GM12878 (cell line): Measurements from ENCODE around the gene GEMIN5. TPM values are rescaled to one million over a fixed set of nuclear protein-coding genes. Genes with fewer than 3 reads are reported as not detected.

Experiments
- ATAC-seq: fragments of 200-7000 bp; cut with Tn5 transposase; 3 replicates; pipeline ENCODE4 v1.9.1; 2020; ENCODE audit warnings: mild to moderate bottlenecking, moderate library complexity
- BruUV-seq: library from RNA; stranded (reverse); fragments of 400-500 nt; replicated peaks from 2 replicates; lab custom pipeline; 2021; lab: Mats Ljungman, UMichigan
- CTCF ChIA-PET: fragments of 300-600 bp; sonication (Branson Sonifier 250); formaldehyde crosslinking; extraction: SDS; loops from one replicate; lab custom pipeline; 2021; ENCODE audit warnings: inconsistent platforms; lab: Yijun Ruan, JAX
- POLR2A ChIA-PET: fragments of 350-600 bp; formaldehyde crosslinking; extraction: SDS; loops from one replicate; lab custom pipeline; 2021; ENCODE audit warnings: inconsistent platforms; lab: Charles Lee
- RAD21 ChIA-PET: fragments of 300-600 bp; sonication (Branson Sonifier 250); formaldehyde crosslinking; loops from one replicate; lab custom pipeline; 2023; ENCODE audit warnings: antibody characterized with exemption; ENCODE audit not compliant: unreplicated experiment; lab: Charles Lee
- SMC1A ChIA-PET: fragments of 300-600 bp; sonication (Branson Sonifier 250); formaldehyde crosslinking; loops from one replicate; lab custom pipeline; 2023; ENCODE audit not compliant: unreplicated experiment, uncharacterized antibody; lab: Charles Lee
- DNase-seq: peaks from one replicate; pipeline ENCODE4 v3.0.0-alpha.2; 2011; ENCODE audit warnings: low read depth, low spot score
- FAIRE-seq: peaks from 3 replicates; lab custom pipeline; 2011; peaks lifted over from hg19 to GRCh38; lab: Jason Lieb, UNC
- H2AFZ ChIP-seq: 2 replicates; pipeline ENCODE4 v1.6.0; 2011; ENCODE audit warnings: low read depth, low read length, control low read depth; ENCODE audit not compliant: control insufficient read depth
- H3K27ac ChIP-seq: 2 replicates; pipeline ENCODE4 v1.5.1; 2011; ENCODE audit warnings: control low read depth; ENCODE audit not compliant: control insufficient read depth, insufficient read depth
- H3K27me3 ChIP-seq, 2 experiments: replicated peaks in 1 of 2; 2 replicates each; pipeline versions ENCODE4 v1.6.0 to v1.6.1; 2011; ENCODE audit warnings: low read length in 1 of 2; ENCODE audit not compliant: control insufficient read depth in 2 of 2, insufficient read depth in 2 of 2
- H3K36me3 ChIP-seq, 2 experiments: 2 replicates each; pipeline ENCODE4 v1.5.1; 2011; ENCODE audit warnings: low read length in 1 of 2; ENCODE audit not compliant: control insufficient read depth in 2 of 2, insufficient read depth in 2 of 2
- H3K4me1 ChIP-seq: 2 replicates; pipeline ENCODE4 v1.6.1; 2011; ENCODE audit warnings: mild to moderate bottlenecking, low read length, moderate library complexity, mixed read lengths; ENCODE audit not compliant: control insufficient read depth, insufficient read depth
- H3K4me2 ChIP-seq: 2 replicates; pipeline ENCODE4 v1.6.0; 2011; ENCODE audit warnings: control low read depth; ENCODE audit not compliant: control insufficient read depth, insufficient read depth
- H3K4me3 ChIP-seq: fragments of 200-600 bp; sonication (generic); 2 replicates; pipeline ENCODE4 v1.5.1; 2016
- H3K79me2 ChIP-seq: 2 replicates; pipeline ENCODE4 v1.6.0; 2011; ENCODE audit warnings: low read length; ENCODE audit not compliant: control insufficient read depth, insufficient read depth
- H3K9ac ChIP-seq: 2 replicates; pipeline ENCODE4 v1.8.0; 2011; ENCODE audit warnings: low read length, control low read depth, mixed read lengths; ENCODE audit not compliant: control insufficient read depth, insufficient read depth
- H3K9me3 ChIP-seq: replicated peaks from 3 replicates; pipeline ENCODE4 v1.5.1; 2011; ENCODE audit warnings: mild to moderate bottlenecking, low read length; ENCODE audit not compliant: control insufficient read depth, insufficient read depth
- H4K20me1 ChIP-seq: 2 replicates; pipeline ENCODE4 v1.6.0; 2011; ENCODE audit not compliant: control insufficient read depth, insufficient read depth
- DPF2 ChIP-seq: fragments of 450-650 bp; IDR thresholded peaks from 2 replicates; pipeline ENCODE4 v1.6.1; 2017; ENCODE audit warnings: mild to moderate bottlenecking
- E2F8 ChIP-seq: fragments of 450-650 bp; IDR thresholded peaks from 2 replicates; pipeline ENCODE4 v1.6.1; 2018; ENCODE audit warnings: mild to moderate bottlenecking, low read depth, moderate library complexity; ENCODE audit not compliant: partially characterized antibody
- EZH2 ChIP-seq: IDR thresholded peaks from 2 replicates; pipeline ENCODE4 v1.6.1; 2012; ENCODE audit warnings: low read depth, mild to moderate bottlenecking, control low read depth, inconsistent platforms, low read length, borderline replicate concordance; ENCODE audit not compliant: control insufficient read depth
- FOXM1 ChIP-seq: IDR thresholded peaks from 2 replicates; pipeline ENCODE4 v1.6.1; 2012; ENCODE audit warnings: low read depth, mild to moderate bottlenecking, inconsistent platforms, low read length, moderate library complexity
- HDAC2 ChIP-seq: fragments of 200-600 bp; sonication (generic); IDR thresholded peaks from 2 replicates; pipeline ENCODE4 v1.6.1; 2017
- MTA2 ChIP-seq: fragments of 450-650 bp; IDR thresholded peaks from 2 replicates; pipeline ENCODE4 v1.6.1; 2016; ENCODE audit warnings: low read depth, mild to moderate bottlenecking, moderate library complexity
- SMAD1 ChIP-seq: fragments of 450-650 bp; IDR thresholded peaks from 2 replicates; pipeline ENCODE4 v1.6.1; 2018; ENCODE audit warnings: mild to moderate bottlenecking, low read depth; ENCODE audit not compliant: partially characterized antibody
- SMAD5 ChIP-seq: IDR thresholded peaks from 2 replicates; pipeline ENCODE4 v1.6.1; 2016; ENCODE audit warnings: antibody characterized with exemption, low read depth
- USF1 ChIP-seq: IDR thresholded peaks from 2 replicates; pipeline ENCODE4 v1.6.1; 2011; ENCODE audit warnings: borderline replicate concordance, low read depth, mild to moderate bottlenecking, moderate library complexity, mixed read lengths, low read length; ENCODE audit not compliant: insufficient read depth; ENCODE audit errors: extremely low read length
- YBX1 ChIP-seq: fragments of 450-650 bp; IDR thresholded peaks from 2 replicates; pipeline ENCODE4 v1.6.1; 2016; ENCODE audit warnings: antibody characterized with exemption
- WGBS: methylation state at CpG from one replicate; pipeline ENCODE4 v1.1.6; 2016; ENCODE audit warnings: low lambda C conversion rate; ENCODE audit not compliant: insufficient replicate concordance, insufficient coverage; ENCODE audit errors: missing lambda C conversion rate; 5-methylcytosine and 5-hydroxymethylcytosine counted together
- in situ Hi-C: fragments of 300-500 bp; cut with MboI; formaldehyde crosslinking; loops from 9 replicates; pipeline ENCODE4 v1.14.3; 2018; ENCODE audit warnings: mixed read lengths
- intact Hi-C: fragments of 100-400 bp; cut with micrococcal nuclease; formaldehyde crosslinking; loops from one replicate; pipeline ENCODE4 v1.14.2; 2022; ENCODE audit not compliant: unreplicated experiment
- polyA plus RNA-seq, 11 experiments: library from polyadenylated mRNA; depleted of rRNA in 4 of 11; unstranded in 6 of 11; stranded (reverse) in 5 of 11; fragments of >200 nt; fragmentation: Nextera tagmentation in 4 of 11; fragmentation: Illumina TruSeq in 1 of 11; extraction: Ambion mirVana in 4 of 11; extraction: Trizol in 1 of 11; gene quantifications; 1 replicate in 1 of 11; 2 replicates in 10 of 11; pipeline versions ENCODE4 v1.2.1 to v1.2.3, GENCODE V29; 2011 to 2016; ENCODE audit warnings: inconsistent platforms in 2 of 11, missing spikeins in 2 of 11, low read depth in 1 of 11
- total RNA-seq, 4 experiments: library from RNA; depleted of rRNA in 3 of 4; stranded (reverse); fragments of >200 nt in 3 of 4; fragmentation: Illumina TruSeq in 1 of 4; extraction: Trizol in 1 of 4; gene quantifications; 2 replicates each; pipeline versions ENCODE4 v1.2.1 to v1.2.3, GENCODE V29; 2013 to 2021
- TF ChIP-seq, protein P1 (sequence below): fragments of 450-650 bp; IDR thresholded peaks from 2 replicates; pipeline ENCODE4 v1.6.1; 2017; ENCODE audit warnings: mild to moderate bottlenecking, low read depth, inconsistent platforms; ENCODE audit not compliant: poor library complexity, severe bottlenecking

The GEMIN5 gene
- total and polyA plus RNA-seq, 10 of the 15 experiments (the other 5 are each of a cell fraction or from before 2014, with no cell fraction given) = 6.3 to 29.8 (median 23.3) TPM

GRCh38 chr5:154900066-154900465 is 37.9 kb downstream of the GEMIN5 start:
- no peak overlapping the region for H3K4me2 ChIP-seq
- no peaks in the 10 kb centered on the region for H3K27me3 ChIP-seq
- RAD21 ChIA-PET = no interaction called here
- H3K27ac ChIP-seq = no peak overlapping the region
- POLR2A ChIA-PET = no interaction called here
- DNase-seq (no peak), ATAC-seq (no peak), FAIRE-seq (no peak)
- intact Hi-C loops = no loop called here
- no peaks in the 10 kb centered on the region for H3K9me3 ChIP-seq
- no peaks in the 10 kb centered on the region for H4K20me1 ChIP-seq
- CTCF ChIA-PET = interaction anchor here (0.9 to 1.0 kb wide), 2 partner anchors 20 to 247 kb away, joined by 3 read pairs; no protein-coding TSS in a partner anchor
- no peaks in the 10 kb centered on the region for H3K79me2 ChIP-seq
- no peak for TF ChIP-seq DPF2
- no peak for TF ChIP-seq SMAD1
- TF ChIP-seq MTA2 = no peak
- no peak for TF ChIP-seq USF1
- no peak for TF ChIP-seq EZH2
- TF ChIP-seq E2F8 = no peak
- no peak for TF ChIP-seq YBX1
- no peak for TF ChIP-seq HDAC2
- TF ChIP-seq, protein P1, sequence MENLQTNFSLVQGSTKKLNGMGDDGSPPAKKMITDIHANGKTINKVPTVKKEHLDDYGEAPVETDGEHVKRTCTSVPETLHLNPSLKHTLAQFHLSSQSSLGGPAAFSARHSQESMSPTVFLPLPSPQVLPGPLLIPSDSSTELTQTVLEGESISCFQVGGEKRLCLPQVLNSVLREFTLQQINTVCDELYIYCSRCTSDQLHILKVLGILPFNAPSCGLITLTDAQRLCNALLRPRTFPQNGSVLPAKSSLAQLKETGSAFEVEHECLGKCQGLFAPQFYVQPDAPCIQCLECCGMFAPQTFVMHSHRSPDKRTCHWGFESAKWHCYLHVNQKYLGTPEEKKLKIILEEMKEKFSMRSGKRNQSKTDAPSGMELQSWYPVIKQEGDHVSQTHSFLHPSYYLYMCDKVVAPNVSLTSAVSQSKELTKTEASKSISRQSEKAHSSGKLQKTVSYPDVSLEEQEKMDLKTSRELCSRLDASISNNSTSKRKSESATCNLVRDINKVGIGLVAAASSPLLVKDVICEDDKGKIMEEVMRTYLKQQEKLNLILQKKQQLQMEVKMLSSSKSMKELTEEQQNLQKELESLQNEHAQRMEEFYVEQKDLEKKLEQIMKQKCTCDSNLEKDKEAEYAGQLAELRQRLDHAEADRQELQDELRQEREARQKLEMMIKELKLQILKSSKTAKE = no peak
- no peak for TF ChIP-seq FOXM1
- TF ChIP-seq SMAD5 = no peak
- peaks cover 6 to 14% of the 10 kb centered on the region in 2 experiments for H3K36me3 ChIP-seq
- no peak overlapping the region for H3K9ac ChIP-seq
- H2AFZ ChIP-seq = no peak overlapping the region
- 92% methylated on average over 1 of the region's 1 CpG for WGBS
- SMC1A ChIA-PET = no interaction called here
- BruUV-seq = no TSS peak
- no peak overlapping the region for H3K4me3 ChIP-seq
- H3K4me1 ChIP-seq = no peaks in the 10 kb centered on the region
- in situ Hi-C loops = no loop called here
